ENCODE measurements around the gene TATDN2. TPM values are rescaled to one million over a fixed set of nuclear protein-coding genes. Genes with fewer than 3 reads are reported as not detected.

TATDN2 gene, protein sequence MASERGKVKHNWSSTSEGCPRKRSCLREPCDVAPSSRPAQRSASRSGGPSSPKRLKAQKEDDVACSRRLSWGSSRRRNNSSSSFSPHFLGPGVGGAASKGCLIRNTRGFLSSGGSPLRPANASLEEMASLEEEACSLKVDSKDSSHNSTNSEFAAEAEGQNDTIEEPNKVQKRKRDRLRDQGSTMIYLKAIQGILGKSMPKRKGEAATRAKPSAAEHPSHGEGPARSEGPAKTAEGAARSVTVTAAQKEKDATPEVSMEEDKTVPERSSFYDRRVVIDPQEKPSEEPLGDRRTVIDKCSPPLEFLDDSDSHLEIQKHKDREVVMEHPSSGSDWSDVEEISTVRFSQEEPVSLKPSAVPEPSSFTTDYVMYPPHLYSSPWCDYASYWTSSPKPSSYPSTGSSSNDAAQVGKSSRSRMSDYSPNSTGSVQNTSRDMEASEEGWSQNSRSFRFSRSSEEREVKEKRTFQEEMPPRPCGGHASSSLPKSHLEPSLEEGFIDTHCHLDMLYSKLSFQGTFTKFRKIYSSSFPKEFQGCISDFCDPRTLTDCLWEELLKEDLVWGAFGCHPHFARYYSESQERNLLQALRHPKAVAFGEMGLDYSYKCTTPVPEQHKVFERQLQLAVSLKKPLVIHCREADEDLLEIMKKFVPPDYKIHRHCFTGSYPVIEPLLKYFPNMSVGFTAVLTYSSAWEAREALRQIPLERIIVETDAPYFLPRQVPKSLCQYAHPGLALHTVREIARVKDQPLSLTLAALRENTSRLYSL
- 10 to 100 TPM; 10.9 to 15.0 TPM for polyA plus RNA-seq

DNA sequence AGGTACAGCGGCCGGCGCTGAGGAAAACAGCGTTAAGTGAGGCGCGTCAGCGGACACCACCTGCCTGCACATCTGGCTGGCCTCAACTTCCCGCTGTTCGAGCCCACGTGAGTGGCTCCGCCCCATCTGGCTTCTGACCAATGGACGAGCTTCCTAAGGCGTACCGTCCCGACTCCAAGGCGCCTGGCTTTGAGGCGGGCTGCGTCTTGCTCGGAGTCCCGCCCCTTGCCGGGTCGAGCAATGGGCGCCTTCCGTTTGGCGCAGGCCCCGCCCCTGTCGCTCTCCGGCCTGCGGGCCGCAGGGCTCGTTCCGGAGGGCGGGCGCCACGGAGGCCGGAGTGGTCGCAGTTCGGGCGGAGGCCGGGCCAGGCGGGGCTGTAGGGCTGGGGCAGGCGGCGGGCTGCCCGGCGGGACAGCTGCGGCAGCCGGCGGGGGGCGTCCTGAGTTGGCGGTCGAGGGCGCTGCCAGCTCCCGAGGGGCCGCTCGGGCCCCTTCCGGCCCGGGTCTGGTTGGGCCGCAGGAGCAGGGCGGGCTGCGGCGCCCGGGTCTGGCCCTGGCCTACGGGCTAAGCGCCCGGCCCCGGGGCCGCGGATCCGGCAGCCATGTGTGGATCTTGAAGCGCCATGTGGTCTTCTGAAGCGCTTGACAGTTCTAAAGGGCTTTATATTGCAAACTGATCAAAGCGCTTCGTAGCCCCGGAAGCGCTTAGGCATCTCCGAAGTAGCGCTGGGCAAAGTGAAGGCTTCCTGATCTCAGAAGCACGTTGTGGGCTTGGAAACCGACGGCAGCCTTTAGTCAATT lies at the start of gene TATDN2:
TATDN2 (plus strand) TSS at position 276 of the 800 bp plus-strand sequence. CDS start 742 bp downstream, outside the sequence.
- Histone ChIP-seq H3K27ac (ENCODE audit: low read depth in 2 of 2, low read length in 1 of 2) (peak within 1 kb of the TSS; percentile 89 to 93), H3K9me3 (ENCODE audit: control insufficient read depth in 2 of 2, insufficient read depth in 1 of 2, low read depth in 1 of 2, low read length in 1 of 2) (peaks cover 0 to 4% of the 10 kb centered on the region in 2 donors), H3K36me3 (ENCODE audit: control insufficient read depth in 2 of 2, insufficient read depth in 2 of 2, low read length in 1 of 2) (peaks cover 0 to 6% of the 10 kb centered on the region in 2 donors), H3K4me1 (ENCODE audit: control insufficient read depth in 2 of 2, insufficient read depth in 2 of 2, low read length in 1 of 2) (no peaks in the 10 kb centered on the region), H3K4me3 (ENCODE audit: low read depth in 1 of 2, low read length in 2 of 2) (peak within 1 kb of the TSS; percentile 84 to 91), H3K27me3 (ENCODE audit: control insufficient read depth in 1 of 2, insufficient read depth in 2 of 2, low read length in 2 of 2) (no peaks in the 10 kb centered on the region)
- 0% methylated on average over 80 of the region's 80 CpGs for WGBS, 2 donors

- Histone ChIP-seq H3K4me1 (ENCODE audit: control insufficient read depth in 2 of 2, insufficient read depth in 2 of 2, low read length in 1 of 2) (peaks cover 0 to 24% of the 10 kb centered on the region in 2 donors), H3K27ac (ENCODE audit: low read depth in 2 of 2, low read length in 1 of 2) (peak overlapping the region; percentile 81 to 92), H3K4me3 (ENCODE audit: low read depth in 1 of 2, low read length in 2 of 2) (no peak overlapping the region), H3K9me3 (ENCODE audit: control insufficient read depth in 2 of 2, insufficient read depth in 1 of 2, low read depth in 1 of 2, low read length in 1 of 2) (no peaks in the 10 kb centered on the region), H3K27me3 (ENCODE audit: control insufficient read depth in 1 of 2, insufficient read depth in 2 of 2, low read length in 2 of 2) (no peaks in the 10 kb centered on the region), H3K36me3 (ENCODE audit: control insufficient read depth in 2 of 2, insufficient read depth in 2 of 2, low read length in 1 of 2) (no peaks in the 10 kb centered on the region)
- WGBS, 2 donors, result 49 to 53% methylated on average over 12 of the region's 12 CpGs
These were observed 49.3 kb upstream of the TATDN2 start for GRCh38 chr3:10198761-10199649.

- 90 to 95% methylated on average over 2 of the region's 2 CpGs for WGBS, 2 donors
- Histone ChIP-seq H3K4me1 (ENCODE audit: control insufficient read depth in 2 of 2, insufficient read depth in 2 of 2, low read length in 1 of 2) (peaks cover 0 to 9% of the 10 kb centered on the region in 2 donors), H3K36me3 (ENCODE audit: control insufficient read depth in 2 of 2, insufficient read depth in 2 of 2, low read length in 1 of 2) (peaks cover 0 to 6% of the 10 kb centered on the region in 2 donors), H3K9me3 (ENCODE audit: control insufficient read depth in 2 of 2, insufficient read depth in 1 of 2, low read depth in 1 of 2, low read length in 1 of 2) (no peaks in the 10 kb centered on the region), H3K27me3 (ENCODE audit: control insufficient read depth in 1 of 2, insufficient read depth in 2 of 2, low read length in 2 of 2) (no peaks in the 10 kb centered on the region), H3K27ac (ENCODE audit: low read depth in 2 of 2, low read length in 1 of 2) (peak overlapping the region; percentile 21 to 79), H3K4me3 (ENCODE audit: low read depth in 1 of 2, low read length in 2 of 2) (no peak overlapping the region)
These were observed 43.3 kb upstream of the TATDN2 start for GRCh38 chr3:10204921-10205320.

GRCh38 chr3:10205451-10206165 lies 42.7 kb upstream of the TATDN2 start:
- Histone ChIP-seq H3K4me1 (ENCODE audit: control insufficient read depth in 2 of 2, insufficient read depth in 2 of 2, low read length in 1 of 2) (peaks cover 0 to 9% of the 10 kb centered on the region in 2 donors), H3K27me3 (ENCODE audit: control insufficient read depth in 1 of 2, insufficient read depth in 2 of 2, low read length in 2 of 2) (no peaks in the 10 kb centered on the region), H3K9me3 (ENCODE audit: control insufficient read depth in 2 of 2, insufficient read depth in 1 of 2, low read depth in 1 of 2, low read length in 1 of 2) (no peaks in the 10 kb centered on the region), H3K36me3 (ENCODE audit: control insufficient read depth in 2 of 2, insufficient read depth in 2 of 2, low read length in 1 of 2) (peaks cover 0 to 6% of the 10 kb centered on the region in 2 donors), H3K27ac (ENCODE audit: low read depth in 2 of 2, low read length in 1 of 2) (peak overlapping the region; percentile 21 to 79), H3K4me3 (ENCODE audit: low read depth in 1 of 2, low read length in 2 of 2) (no peak overlapping the region)
- 50 to 64% methylated on average over 7 of the region's 7 CpGs for WGBS, 2 donors

DNA sequence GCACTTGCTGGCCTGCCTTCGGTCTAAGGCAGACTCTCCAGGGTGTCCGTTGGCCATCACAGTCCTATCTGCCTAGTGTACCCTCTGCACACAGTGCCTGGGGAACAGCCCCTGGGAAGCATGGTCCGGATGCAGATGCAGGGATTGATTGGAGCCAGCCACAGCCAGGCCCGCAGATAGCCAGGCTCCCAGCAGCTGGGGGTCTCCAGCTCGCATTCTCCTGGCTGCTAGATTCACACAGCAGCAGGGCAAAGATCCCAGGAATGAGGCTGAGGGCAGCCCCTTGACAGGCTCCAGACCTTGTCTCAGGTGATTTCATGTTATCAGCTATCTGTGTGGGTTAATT lies 42.1 kb upstream of the TATDN2 start:
- Histone ChIP-seq H3K4me3 (ENCODE audit: low read depth in 1 of 2, low read length in 2 of 2) (no peak overlapping the region), H3K27me3 (ENCODE audit: control insufficient read depth in 1 of 2, insufficient read depth in 2 of 2, low read length in 2 of 2) (no peaks in the 10 kb centered on the region), H3K9me3 (ENCODE audit: control insufficient read depth in 2 of 2, insufficient read depth in 1 of 2, low read depth in 1 of 2, low read length in 1 of 2) (no peaks in the 10 kb centered on the region), H3K4me1 (ENCODE audit: control insufficient read depth in 2 of 2, insufficient read depth in 2 of 2, low read length in 1 of 2) (peaks cover 0 to 9% of the 10 kb centered on the region in 2 donors), H3K36me3 (ENCODE audit: control insufficient read depth in 2 of 2, insufficient read depth in 2 of 2, low read length in 1 of 2) (peaks cover 0 to 6% of the 10 kb centered on the region in 2 donors), H3K27ac (ENCODE audit: low read depth in 2 of 2, low read length in 1 of 2) (no peak overlapping the region)
- WGBS, 2 donors, result 83 to 84% methylated on average over 5 of the region's 5 CpGs

GRCh38 chr3:10213156-10213792 lies 35.0 kb upstream of the TATDN2 start:
- H3K4me3 ChIP-seq (ENCODE audit: low read depth in 1 of 2, low read length in 2 of 2), result no peak overlapping the region
- WGBS, 2 donors, result 87 to 89% methylated on average over 9 of the region's 9 CpGs
- no peak overlapping the region for H3K27ac ChIP-seq (ENCODE audit: low read depth in 2 of 2, low read length in 1 of 2)
- H3K9me3 ChIP-seq (ENCODE audit: control insufficient read depth in 2 of 2, insufficient read depth in 1 of 2, low read depth in 1 of 2, low read length in 1 of 2), result peaks cover 3% of the 10 kb centered on the region in 2 donors
- no peaks in the 10 kb centered on the region for H3K4me1 ChIP-seq (ENCODE audit: control insufficient read depth in 2 of 2, insufficient read depth in 2 of 2, low read length in 1 of 2)
- H3K27me3 ChIP-seq (ENCODE audit: control insufficient read depth in 1 of 2, insufficient read depth in 2 of 2, low read length in 2 of 2), result no peaks in the 10 kb centered on the region
- H3K36me3 ChIP-seq (ENCODE audit: control insufficient read depth in 2 of 2, insufficient read depth in 2 of 2, low read length in 1 of 2), result peaks cover 4 to 17% of the 10 kb centered on the region in 2 donors

- H3K9me3 ChIP-seq (ENCODE audit: control insufficient read depth in 2 of 2, insufficient read depth in 1 of 2, low read depth in 1 of 2, low read length in 1 of 2), result peaks cover 3% of the 10 kb centered on the region in 2 donors
- 92 to 95% methylated on average over 6 of the region's 6 CpGs for WGBS, 2 donors
- no peaks in the 10 kb centered on the region for H3K4me1 ChIP-seq (ENCODE audit: control insufficient read depth in 2 of 2, insufficient read depth in 2 of 2, low read length in 1 of 2)
- H3K27ac ChIP-seq (ENCODE audit: low read depth in 2 of 2, low read length in 1 of 2), result no peak overlapping the region
- H3K27me3 ChIP-seq (ENCODE audit: control insufficient read depth in 1 of 2, insufficient read depth in 2 of 2, low read length in 2 of 2), result no peaks in the 10 kb centered on the region
- peaks cover 4 to 15% of the 10 kb centered on the region in 2 donors for H3K36me3 ChIP-seq (ENCODE audit: control insufficient read depth in 2 of 2, insufficient read depth in 2 of 2, low read length in 1 of 2)
- H3K4me3 ChIP-seq (ENCODE audit: low read depth in 1 of 2, low read length in 2 of 2), result no peak overlapping the region
These were observed 32.5 kb upstream of the TATDN2 start for GRCh38 chr3:10215578-10216368.

Data from esophagus (tissue), 2 donors.